NCI-H345 (cell line): ENCODE results near the gene ZNF263.

Source experiments
- DNase-seq: peaks from one replicate; lab custom pipeline; 2025; lab: John Stamatoyannopoulos, UW

ZNF263 gene

GRCh38 chr16:3327514-3327913 is 44.2 kb downstream of the ZNF263 start:
- no peak for DNase-seq

GRCh38 chr16:3328104-3328503 is 44.8 kb downstream of the ZNF263 start:
- no peak for DNase-seq

GRCh38 chr16:3328643-3329042 is 45.4 kb downstream of the ZNF263 start:
- DNase-seq = no peak
